Gastroesophageal sphincter (tissue), 4 donors: Measurements from ENCODE around the gene DDIT4. TPM values are rescaled to one million over a fixed set of nuclear protein-coding genes. Genes with fewer than 3 reads are reported as not detected.

ENCODE experiments used
- ATAC-seq: fragments of 150-250 bp; one replicate; pipeline ENCODE4 v1.9.1; 2016; ENCODE audit warnings: mild to moderate bottlenecking, moderate library complexity
- H3K27ac ChIP-seq, 4 donors: fragments of 200-600 bp; sonication (generic) in 3 of 4; 1 replicate in 3 of 4; 2 replicates in 1 of 4; pipeline ENCODE4 v1.5.1; 2016 to 2019
- H3K27me3 ChIP-seq: fragments of 200-600 bp; sonication (generic); one replicate; pipeline ENCODE4 v1.5.1; 2019
- H3K36me3 ChIP-seq, 2 donors: fragments of 200-600 bp; sonication (generic); one replicate each; pipeline ENCODE4 v1.5.1; 2019; ENCODE audit warnings: control low read depth in 1 of 2
- H3K4me1 ChIP-seq, 3 donors: fragments of 200-600 bp; sonication (generic); 1 replicate in 2 of 3; 2 replicates in 1 of 3; pipeline ENCODE4 v1.5.1; 2016 to 2019; ENCODE audit warnings: control low read depth in 2 of 3
- H3K4me3 ChIP-seq, 2 donors: fragments of 200-600 bp; sonication (generic); one replicate each; pipeline ENCODE4 v1.5.1; 2019; ENCODE audit warnings: mild to moderate bottlenecking in 1 of 2, moderate library complexity in 1 of 2
- H3K9me3 ChIP-seq, 3 donors: fragments of 200-600 bp; sonication (generic); one replicate each; pipeline ENCODE4 v1.5.1; 2017 to 2019; ENCODE audit warnings: control low read depth in 2 of 3
- CTCF ChIP-seq, 4 experiments: fragments of 200-600 bp in 2 of 4; fragments of 450-650 bp in 2 of 4; sonication (generic) in 1 of 4; IDR thresholded peaks; one replicate each; pipeline ENCODE4 v1.5.1; 2017 to 2019; ENCODE audit warnings: antibody characterized with exemption in 4 of 4, mild to moderate bottlenecking in 2 of 4, moderate library complexity in 2 of 4
- EP300 ChIP-seq: sonication (generic); formaldehyde crosslinking; IDR thresholded peaks from one replicate; pipeline ENCODE4 v1.6.1; 2017; ENCODE audit warnings: antibody characterized with exemption, mild to moderate bottlenecking
- POLR2A ChIP-seq, 2 donors: fragments of 450-650 bp; IDR thresholded peaks; one replicate each; pipeline ENCODE4 v1.6.1; 2017; ENCODE audit warnings: antibody characterized with exemption in 2 of 2, mild to moderate bottlenecking in 2 of 2, moderate library complexity in 1 of 2
- POLR2AphosphoS5 ChIP-seq: sonication (generic); formaldehyde crosslinking; IDR thresholded peaks from one replicate; pipeline ENCODE4 v1.6.1; 2017; ENCODE audit warnings: antibody characterized with exemption
- WGBS, 2 donors: methylation state at CpG; one replicate each; pipeline ENCODE4 v1.1.5; 2018; ENCODE audit warnings: low coverage in 1 of 2; 5-methylcytosine and 5-hydroxymethylcytosine counted together
- total RNA-seq, 4 donors: library from RNA; depleted of rRNA; stranded (reverse); fragments of >200 nt; gene quantifications; one replicate each; pipeline ENCODE4 v1.1.0, GENCODE V29; 2016

The DDIT4 gene
- total RNA-seq, 4 donors from 2014 or later = 129 to 189 (median 133) TPM

- no peak for TF ChIP-seq EP300
- TF ChIP-seq POLR2AphosphoS5 = peak; percentile 55
- no peak for TF ChIP-seq POLR2A (IDR thresholded peaks at IDR 0.05)
- TF ChIP-seq CTCF (IDR thresholded peaks at IDR 0.05) = no peak
- Histone ChIP-seq H3K4me3 (peak overlapping the region; percentile 23 to 52), H3K36me3 (no peaks in the 10 kb centered on the region), H3K27ac (peak overlapping the region; percentile 40 to 94 (median 92)), H3K9me3 (no peaks in the 10 kb centered on the region), H3K4me1 (peaks cover 17 to 74% (median 35%) of the 10 kb centered on the region in 3 donors), H3K27me3 (no peaks in the 10 kb centered on the region)
- peak; percentile 82 for ATAC-seq
- 0 to 23% methylated on average over 1 to 11 of the region's 19 CpGs for WGBS, 2 donors
Observed at GRCh38 chr10:72260239-72260975, 13.3 kb upstream of the DDIT4 start.

- Histone ChIP-seq H3K4me3 (peak overlapping the region; percentile 23 to 52), H3K27me3 (no peaks in the 10 kb centered on the region), H3K4me1 (peaks cover 13 to 67% (median 27%) of the 10 kb centered on the region in 3 donors), H3K27ac (peak overlapping the region; percentile 40 to 94 (median 92)), H3K9me3 (no peaks in the 10 kb centered on the region), H3K36me3 (no peaks in the 10 kb centered on the region)
- TF ChIP-seq EP300 (no peak), POLR2AphosphoS5 (no peak), CTCF (IDR thresholded peaks at IDR 0.05) (peak in 1 of 4 experiments; percentile 15), POLR2A (IDR thresholded peaks at IDR 0.05) (no peak)
- WGBS, 2 donors = 35 to 38% methylated on average over 4 to 8 of the region's 30 CpGs
- ATAC-seq = peak; percentile 7
Observed at GRCh38 chr10:72260976-72261783, 12.5 kb upstream of the DDIT4 start.

- Histone ChIP-seq H3K27me3 (no peaks in the 10 kb centered on the region), H3K4me3 (no peak overlapping the region), H3K4me1 (peaks cover 13 to 59% (median 20%) of the 10 kb centered on the region in 3 donors), H3K9me3 (no peaks in the 10 kb centered on the region), H3K36me3 (no peaks in the 10 kb centered on the region), H3K27ac (peak overlapping the region in 3 of 4 donors; percentile 92 to 94 (median 92))
- ATAC-seq = no peak
- WGBS, 2 donors = 89% methylated on average over 6 of the region's 7 CpGs; no CpG with 5 or more reads in 1 of the 2 donors
- TF ChIP-seq EP300 = no peak
- no peak for TF ChIP-seq POLR2AphosphoS5
- TF ChIP-seq POLR2A (IDR thresholded peaks at IDR 0.05) = no peak
- TF ChIP-seq CTCF (IDR thresholded peaks at IDR 0.05) = no peak
Observed at GRCh38 chr10:72261784-72262404, 11.8 kb upstream of the DDIT4 start.

GRCh38 chr10:72263613-72264241 is 10.0 kb upstream of the DDIT4 start:
- whole genome bisulfite sequencing, 2 donors = 61 to 79% methylated on average over 3 to 6 of the region's 6 CpGs
- H3K27me3 ChIP-seq = no peaks in the 10 kb centered on the region
- no peaks in the 10 kb centered on the region for H3K9me3 ChIP-seq
- no peaks in the 10 kb centered on the region for H3K36me3 ChIP-seq
- H3K4me1 ChIP-seq = peaks cover 13 to 47% (median 15%) of the 10 kb centered on the region in 3 donors
- no peak for ATAC-seq
- no peak overlapping the region for H3K4me3 ChIP-seq
- peak overlapping the region in 1 of 4 donors; percentile 23 for H3K27ac ChIP-seq
- TF ChIP-seq POLR2AphosphoS5 (peak; percentile 11), POLR2A (IDR thresholded peaks at IDR 0.05) (no peak)

GRCh38 chr10:72264536-72264935 is 9.2 kb upstream of the DDIT4 start:
- Histone ChIP-seq H3K9me3 (no peaks in the 10 kb centered on the region), H3K27ac (no peak overlapping the region), H3K4me1 (peaks cover 11 to 39% (median 12%) of the 10 kb centered on the region in 3 donors), H3K27me3 (no peaks in the 10 kb centered on the region), H3K36me3 (no peaks in the 10 kb centered on the region), H3K4me3 (no peak overlapping the region)
- TF ChIP-seq POLR2A (IDR thresholded peaks at IDR 0.05) (no peak), POLR2AphosphoS5 (no peak), CTCF (IDR thresholded peaks at IDR 0.05) (no peak), EP300 (no peak)
- no peak for ATAC-seq
- 100% methylated on average over 1 of the region's 1 CpG for WGBS, 2 donors
